NCI-H187 (cell line): ENCODE results near the gene FCN3.
A peak's percentile ranks its signal among the peaks of the same experiment; 100 is the strongest.
"Not testable (repeated sequence)": the region's sequence is repeated elsewhere in the genome, so short reads cannot be mapped to it uniquely, and the experiment has no call there.

ENCODE experiments used
- DNase-seq, 2 experiments: peaks; one replicate each; lab custom pipeline; 2025; lab: John Stamatoyannopoulos, UW

Gene FCN3

GRCh38 chr1:27399251-27400025 is 24.8 kb upstream of the FCN3 start:
- DNase-seq, result no peak

- DNase-seq, result no peak
These were observed 24.0 kb upstream of the FCN3 start for GRCh38 chr1:27398405-27399149.

- no peak for DNase-seq
These were observed 23.1 kb upstream of the FCN3 start for GRCh38 chr1:27397749-27398148.

- DNase-seq, result no peak
These were observed 22.5 kb upstream of the FCN3 start for GRCh38 chr1:27397110-27397509.

GRCh38 chr1:27395441-27396195 is 21.0 kb upstream of the FCN3 start:
- peak; percentile 38 to 46 for DNase-seq

GRCh38 chr1:27394925-27395324 is 20.3 kb upstream of the FCN3 start:
- DNase-seq, result no peak

GRCh38 chr1:27394282-27394658 is 19.6 kb upstream of the FCN3 start:
- DNase-seq, result no peak

GRCh38 chr1:27393641-27394281 is 19.1 kb upstream of the FCN3 start:
- DNase-seq, result no peak

- no peak for DNase-seq
These were observed 18.4 kb upstream of the FCN3 start for GRCh38 chr1:27392778-27393635.

- peak; percentile 69 to 84 for DNase-seq
These were observed 17.6 kb upstream of the FCN3 start, which contains the start of gene GPR3 for GRCh38 chr1:27392096-27392777. Gene GPR3 (plus strand): TSS chr1:27392622. CDS start chr1:27393799, 1,177 bp downstream.

GRCh38 chr1:27391511-27392095 is 17.0 kb upstream of the FCN3 start:
- DNase-seq, result no peak

GRCh38 chr1:27388337-27389005 is 13.8 kb upstream of the FCN3 start:
- DNase-seq, result peak; percentile 62 to 69

GRCh38 chr1:27384797-27385196 is 10.2 kb upstream of the FCN3 start:
- DNase-seq, result not testable (repeated sequence)

GRCh38 chr1:27383661-27384060 is 9.0 kb upstream of the FCN3 start:
- DNase-seq, result no peak

GRCh38 chr1:27383039-27383605 is 8.5 kb upstream of the FCN3 start, which contains the start of gene CD164L2:
Gene CD164L2 (minus strand): TSS chr1:27383333. CDS start chr1:27383239, 94 bp downstream.
- DNase-seq, result peak; percentile 26 to 49

GRCh38 chr1:27381969-27382762 is 7.5 kb upstream of the FCN3 start:
- no peak for DNase-seq

- DNase-seq, result no peak
These were observed 6.4 kb upstream of the FCN3 start for GRCh38 chr1:27380766-27381733.
